Measurements from ENCODE around the gene SUGP2.

The SUGP2 gene

DNA sequence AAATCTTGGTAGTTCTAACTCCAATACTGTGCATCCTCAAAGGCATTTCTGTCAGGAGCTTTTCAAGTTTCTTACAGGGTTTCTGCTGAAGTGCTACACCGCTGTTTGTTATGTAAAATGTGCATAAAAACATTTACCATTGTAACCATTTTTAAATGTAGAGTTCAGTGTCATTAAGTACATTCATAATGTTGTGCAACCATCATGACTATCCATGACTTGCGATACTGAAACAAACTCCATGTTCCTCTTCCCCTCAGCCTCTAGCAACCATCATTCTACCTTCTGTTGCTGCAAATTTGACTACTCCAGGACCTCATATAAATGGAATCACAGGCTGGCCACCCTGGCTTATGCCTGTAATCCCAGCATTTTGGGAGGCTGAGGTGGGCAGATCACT, 16.1 kb upstream of the SUGP2 start:
- no peak overlapping the region for H3K4me3 ChIP-seq
- TF ChIP-seq, protein P1, sequence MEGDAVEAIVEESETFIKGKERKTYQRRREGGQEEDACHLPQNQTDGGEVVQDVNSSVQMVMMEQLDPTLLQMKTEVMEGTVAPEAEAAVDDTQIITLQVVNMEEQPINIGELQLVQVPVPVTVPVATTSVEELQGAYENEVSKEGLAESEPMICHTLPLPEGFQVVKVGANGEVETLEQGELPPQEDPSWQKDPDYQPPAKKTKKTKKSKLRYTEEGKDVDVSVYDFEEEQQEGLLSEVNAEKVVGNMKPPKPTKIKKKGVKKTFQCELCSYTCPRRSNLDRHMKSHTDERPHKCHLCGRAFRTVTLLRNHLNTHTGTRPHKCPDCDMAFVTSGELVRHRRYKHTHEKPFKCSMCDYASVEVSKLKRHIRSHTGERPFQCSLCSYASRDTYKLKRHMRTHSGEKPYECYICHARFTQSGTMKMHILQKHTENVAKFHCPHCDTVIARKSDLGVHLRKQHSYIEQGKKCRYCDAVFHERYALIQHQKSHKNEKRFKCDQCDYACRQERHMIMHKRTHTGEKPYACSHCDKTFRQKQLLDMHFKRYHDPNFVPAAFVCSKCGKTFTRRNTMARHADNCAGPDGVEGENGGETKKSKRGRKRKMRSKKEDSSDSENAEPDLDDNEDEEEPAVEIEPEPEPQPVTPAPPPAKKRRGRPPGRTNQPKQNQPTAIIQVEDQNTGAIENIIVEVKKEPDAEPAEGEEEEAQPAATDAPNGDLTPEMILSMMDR (IDR thresholded peaks at IDR 0.05) = no peak
- no peaks in the 10 kb centered on the region for H3K4me1 ChIP-seq
- no peak overlapping the region for H3K27ac ChIP-seq
- H3K36me3 ChIP-seq = peaks cover 21 to 70% (median 29%) of the 10 kb centered on the region in 3 donors
- intact Hi-C loops (cut with DNase I; ENCODE audit: low total_unique reads) = no loop called here
- no peaks in the 10 kb centered on the region for H3K9me3 ChIP-seq
- H3K27me3 ChIP-seq = no peaks in the 10 kb centered on the region
- DNase-seq = no peak

DNA sequence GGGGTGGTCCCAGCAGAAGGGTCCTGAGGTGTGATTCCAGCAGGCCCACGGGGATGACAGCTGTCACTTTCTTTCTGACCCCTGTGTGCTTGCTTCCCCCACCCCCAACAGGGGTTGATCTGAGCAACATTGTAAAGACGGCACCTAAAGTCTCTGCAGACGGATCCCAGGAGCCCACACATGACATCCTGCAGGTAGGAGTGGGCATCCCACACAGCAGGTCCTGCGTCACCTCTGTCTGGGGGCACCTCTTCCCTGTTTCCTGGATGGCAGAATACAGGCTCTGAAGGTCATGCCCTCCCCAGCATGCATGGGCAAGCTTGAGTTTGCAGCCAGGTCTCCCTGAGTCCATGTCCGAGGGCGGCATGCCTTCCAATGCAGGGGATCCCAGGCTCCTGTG, 10.6 kb upstream of the SUGP2 start:
- Histone ChIP-seq H3K36me3 (peaks cover 11 to 47% (median 25%) of the 10 kb centered on the region in 3 donors), H3K4me3 (no peak overlapping the region), H3K27me3 (no peaks in the 10 kb centered on the region), H3K9me3 (no peaks in the 10 kb centered on the region), H3K27ac (no peak overlapping the region), H3K4me1 (peaks cover 0 to 13% (median 6%) of the 10 kb centered on the region in 4 donors)
- DNase-seq = no peak
- intact Hi-C loops (cut with DNase I; ENCODE audit: low total_unique reads) = no loop called here
- TF ChIP-seq, protein P1 (IDR thresholded peaks at IDR 0.05) = no peak

DNA sequence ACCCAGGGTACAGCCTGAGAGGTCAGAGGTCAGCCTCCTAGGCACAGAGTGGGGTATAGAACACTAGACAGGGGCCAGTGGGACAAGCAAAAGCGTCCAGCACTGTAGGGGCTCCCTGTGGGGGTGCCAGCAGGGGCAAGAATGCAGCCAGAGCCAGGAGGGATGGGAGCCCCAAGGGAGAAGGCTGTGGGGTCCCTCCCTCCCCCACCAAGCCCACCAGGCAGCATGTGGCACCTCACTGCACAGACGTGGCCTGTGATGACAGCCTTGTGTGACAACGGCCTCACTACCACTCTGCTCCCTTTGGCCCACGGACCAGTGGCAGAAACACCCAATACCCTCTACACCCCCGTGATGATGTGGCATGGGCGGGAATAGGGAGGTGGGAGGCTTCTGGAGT, 10.2 kb upstream of the SUGP2 start:
- H3K4me3 ChIP-seq = no peak overlapping the region
- TF ChIP-seq, protein P1 (IDR thresholded peaks at IDR 0.05) = no peak
- peaks cover 0 to 13% (median 6%) of the 10 kb centered on the region in 4 donors for H3K4me1 ChIP-seq
- no peaks in the 10 kb centered on the region for H3K9me3 ChIP-seq
- no peak overlapping the region for H3K27ac ChIP-seq
- intact Hi-C loops (cut with DNase I; ENCODE audit: low total_unique reads) = no loop called here
- peaks cover 11 to 47% (median 25%) of the 10 kb centered on the region in 3 donors for H3K36me3 ChIP-seq
- H3K27me3 ChIP-seq = no peaks in the 10 kb centered on the region
- no peak for DNase-seq

DNA sequence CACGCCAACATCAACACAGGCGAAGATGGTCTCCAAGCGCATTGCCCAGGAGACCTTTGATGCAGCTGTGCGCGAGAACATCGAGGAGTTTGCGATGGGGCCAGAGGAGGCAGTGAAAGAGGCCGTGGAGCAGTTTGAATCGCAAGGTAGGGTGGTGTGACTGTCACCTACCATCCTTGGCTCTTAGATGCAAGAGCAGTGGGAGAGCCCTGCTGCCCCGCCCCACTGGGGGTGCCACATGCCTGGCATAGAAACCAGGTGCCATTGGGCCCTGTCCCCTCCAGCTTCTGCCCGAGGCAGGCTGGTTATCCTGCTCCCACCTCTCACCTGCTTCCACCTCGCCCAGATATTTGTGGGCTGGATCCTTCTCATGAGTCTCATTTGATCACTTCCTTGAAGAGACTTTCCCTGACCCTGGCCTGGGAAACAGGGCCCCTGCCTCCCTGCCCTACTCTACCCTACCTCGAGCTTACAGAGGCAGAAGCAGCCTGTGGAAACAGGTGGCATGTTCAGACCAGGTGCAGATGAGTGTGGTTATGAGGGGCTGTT, 9.5 kb upstream of the SUGP2 start:
- Histone ChIP-seq H3K4me3 (no peak overlapping the region), H3K27me3 (no peaks in the 10 kb centered on the region), H3K27ac (no peak overlapping the region), H3K9me3 (no peaks in the 10 kb centered on the region), H3K4me1 (peaks cover 0 to 13% (median 6%) of the 10 kb centered on the region in 4 donors), H3K36me3 (peaks cover 11 to 42% (median 25%) of the 10 kb centered on the region in 3 donors)
- TF ChIP-seq, protein P1 (IDR thresholded peaks at IDR 0.05) = no peak
- DNase-seq = no peak
- intact Hi-C loops (cut with DNase I; ENCODE audit: low total_unique reads) = no loop called here

DNA sequence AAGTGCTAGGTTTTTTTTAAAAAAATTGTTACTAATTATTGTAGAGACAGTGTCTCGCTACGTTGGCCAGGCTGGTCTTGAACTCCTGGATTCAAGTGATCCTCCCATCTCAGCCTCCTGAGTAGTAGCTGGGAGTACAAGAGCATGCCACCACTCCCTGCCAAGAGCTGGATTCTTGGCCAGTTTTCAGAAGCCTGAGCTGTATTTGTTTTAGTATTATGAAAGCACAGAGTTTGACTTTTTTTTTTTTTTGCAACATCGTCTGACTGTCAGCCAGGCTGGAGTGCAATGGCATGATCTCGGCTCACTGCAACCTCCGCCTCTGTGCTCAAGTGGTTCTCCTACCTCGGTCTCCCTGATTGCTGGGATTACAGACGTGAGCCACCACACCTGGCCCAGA, 7.1 kb upstream of the SUGP2 start:
- intact Hi-C loops (cut with DNase I; ENCODE audit: low total_unique reads) = no loop called here

More for the DNA sequence above, 7.1 kb upstream of the SUGP2 start:
- H3K9me3 ChIP-seq = no peaks in the 10 kb centered on the region
- peaks cover 11 to 24% (median 19%) of the 10 kb centered on the region in 3 donors for H3K36me3 ChIP-seq
- TF ChIP-seq, protein P1 (IDR thresholded peaks at IDR 0.05) = no peak
- peak; percentile 87 to 93 for DNase-seq
- H3K27me3 ChIP-seq = no peaks in the 10 kb centered on the region
- H3K4me3 ChIP-seq = no peak overlapping the region
- peaks cover 0 to 13% (median 6%) of the 10 kb centered on the region in 4 donors for H3K4me1 ChIP-seq
- H3K27ac ChIP-seq = peak overlapping the region; percentile 39 to 72

Measured in tibial artery (tissue), 4 donors.